Tibial nerve (tissue), 4 donors: Measurements from ENCODE around the gene OGFOD1.

Experiments
- CTCF ChIP-seq, 5 experiments: fragments of 200-600 bp in 3 of 5; fragments of 450-650 bp in 2 of 5; sonication (generic) in 3 of 5; IDR thresholded peaks; one replicate each; pipeline ENCODE4 v1.5.1; 2016 to 2019; ENCODE audit warnings: antibody characterized with exemption in 5 of 5, mild to moderate bottlenecking in 3 of 5, moderate library complexity in 2 of 5
- EP300 ChIP-seq, 2 donors: sonication (generic); formaldehyde crosslinking; IDR thresholded peaks; one replicate each; pipeline ENCODE4 v1.6.1; 2017; ENCODE audit warnings: antibody characterized with exemption in 2 of 2, mild to moderate bottlenecking in 1 of 2
- POLR2A ChIP-seq, 2 donors: fragments of 450-650 bp; IDR thresholded peaks; one replicate each; pipeline ENCODE4 v1.6.1; 2017; ENCODE audit warnings: antibody characterized with exemption in 2 of 2, mild to moderate bottlenecking in 2 of 2, moderate library complexity in 2 of 2

GRCh38 chr16:56519459-56520250, 68.3 kb downstream of the OGFOD1 start, which contains the start of gene BBS2:
- TF ChIP-seq CTCF (IDR thresholded peaks at IDR 0.05) (peak in 2 of 5 experiments; percentile 52 to 56), EP300 (IDR thresholded peaks at IDR 0.05) (peak; percentile 69 to 98), POLR2A (IDR thresholded peaks at IDR 0.05) (peak; percentile 91 to 95)
